Neutrophil (primary cell): ENCODE results near the gene RFX3.

ENCODE experiments used
- H3K27ac ChIP-seq: fragments of 200-600 bp; sonication (generic); 2 replicates; pipeline ENCODE4 v1.5.1; 2016; ENCODE audit warnings: mild to moderate bottlenecking, moderate library complexity
- H3K27me3 ChIP-seq: fragments of 200-600 bp; sonication (generic); 2 replicates; pipeline ENCODE4 v1.6.0; 2016; ENCODE audit warnings: mild to moderate bottlenecking
- H3K36me3 ChIP-seq: fragments of 200-600 bp; sonication (generic); 2 replicates; pipeline ENCODE4 v1.5.1; 2017
- H3K4me1 ChIP-seq, 2 experiments: fragments of 200-600 bp in 1 of 2; sonication (generic) in 1 of 2; 1 replicate in 1 of 2; 2 replicates in 1 of 2; pipeline versions ENCODE4 v1.5.1 to v1.6.1; 2013 to 2016; ENCODE audit warnings: low read depth in 1 of 2, low read length in 1 of 2, mild to moderate bottlenecking in 1 of 2, moderate library complexity in 1 of 2; ENCODE audit not compliant: control insufficient read depth in 1 of 2, insufficient read depth in 1 of 2
- H3K4me3 ChIP-seq, 2 experiments: fragments of 200-600 bp in 1 of 2; sonication (generic) in 1 of 2; 1 replicate in 1 of 2; 2 replicates in 1 of 2; pipeline ENCODE4 v1.5.1; 2013 to 2016; ENCODE audit warnings: low read depth in 1 of 2, low read length in 1 of 2, mild to moderate bottlenecking in 1 of 2, moderate library complexity in 1 of 2
- H3K9me3 ChIP-seq: fragments of 200-600 bp; sonication (generic); 2 replicates; pipeline ENCODE4 v1.5.1; 2016
- TF ChIP-seq, protein P1 (sequence below): fragments of 200-600 bp; sonication (generic); IDR thresholded peaks from 2 replicates; pipeline ENCODE4 v1.5.1; 2016; ENCODE audit warnings: antibody characterized with exemption

RFX3 gene

GRCh38 chr9:3513265-3513818, 12.5 kb downstream of the RFX3 start:
- H3K27me3 ChIP-seq, result no peaks in the 10 kb centered on the region
- no peaks in the 10 kb centered on the region for H3K9me3 ChIP-seq
- no peaks in the 10 kb centered on the region for H3K36me3 ChIP-seq
- TF ChIP-seq, protein P1, sequence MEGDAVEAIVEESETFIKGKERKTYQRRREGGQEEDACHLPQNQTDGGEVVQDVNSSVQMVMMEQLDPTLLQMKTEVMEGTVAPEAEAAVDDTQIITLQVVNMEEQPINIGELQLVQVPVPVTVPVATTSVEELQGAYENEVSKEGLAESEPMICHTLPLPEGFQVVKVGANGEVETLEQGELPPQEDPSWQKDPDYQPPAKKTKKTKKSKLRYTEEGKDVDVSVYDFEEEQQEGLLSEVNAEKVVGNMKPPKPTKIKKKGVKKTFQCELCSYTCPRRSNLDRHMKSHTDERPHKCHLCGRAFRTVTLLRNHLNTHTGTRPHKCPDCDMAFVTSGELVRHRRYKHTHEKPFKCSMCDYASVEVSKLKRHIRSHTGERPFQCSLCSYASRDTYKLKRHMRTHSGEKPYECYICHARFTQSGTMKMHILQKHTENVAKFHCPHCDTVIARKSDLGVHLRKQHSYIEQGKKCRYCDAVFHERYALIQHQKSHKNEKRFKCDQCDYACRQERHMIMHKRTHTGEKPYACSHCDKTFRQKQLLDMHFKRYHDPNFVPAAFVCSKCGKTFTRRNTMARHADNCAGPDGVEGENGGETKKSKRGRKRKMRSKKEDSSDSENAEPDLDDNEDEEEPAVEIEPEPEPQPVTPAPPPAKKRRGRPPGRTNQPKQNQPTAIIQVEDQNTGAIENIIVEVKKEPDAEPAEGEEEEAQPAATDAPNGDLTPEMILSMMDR, result no peak
- H3K27ac ChIP-seq, result peak overlapping the region; percentile 14
- H3K4me1 ChIP-seq, result peaks cover 28 to 35% of the 10 kb centered on the region in 2 experiments
- H3K4me3 ChIP-seq, result peak overlapping the region in 1 of 2 experiments; percentile 13

GRCh38 chr9:3511551-3511950, 14.2 kb downstream of the RFX3 start:
- H3K4me3 ChIP-seq, result peak overlapping the region in 1 of 2 experiments; percentile 17
- no peaks in the 10 kb centered on the region for H3K9me3 ChIP-seq
- no peaks in the 10 kb centered on the region for H3K27me3 ChIP-seq
- peaks cover 40 to 47% of the 10 kb centered on the region in 2 experiments for H3K4me1 ChIP-seq
- H3K27ac ChIP-seq, result peak overlapping the region; percentile 75
- TF ChIP-seq, protein P1, result no peak
- no peaks in the 10 kb centered on the region for H3K36me3 ChIP-seq

GRCh38 chr9:3510796-3511195, 15.0 kb downstream of the RFX3 start:
- TF ChIP-seq, protein P1, result no peak
- Histone ChIP-seq H3K36me3 (no peaks in the 10 kb centered on the region), H3K27ac (peak overlapping the region; percentile 75), H3K27me3 (no peaks in the 10 kb centered on the region), H3K9me3 (no peaks in the 10 kb centered on the region), H3K4me1 (peaks cover 40 to 47% of the 10 kb centered on the region in 2 experiments), H3K4me3 (no peak overlapping the region)

DNA sequence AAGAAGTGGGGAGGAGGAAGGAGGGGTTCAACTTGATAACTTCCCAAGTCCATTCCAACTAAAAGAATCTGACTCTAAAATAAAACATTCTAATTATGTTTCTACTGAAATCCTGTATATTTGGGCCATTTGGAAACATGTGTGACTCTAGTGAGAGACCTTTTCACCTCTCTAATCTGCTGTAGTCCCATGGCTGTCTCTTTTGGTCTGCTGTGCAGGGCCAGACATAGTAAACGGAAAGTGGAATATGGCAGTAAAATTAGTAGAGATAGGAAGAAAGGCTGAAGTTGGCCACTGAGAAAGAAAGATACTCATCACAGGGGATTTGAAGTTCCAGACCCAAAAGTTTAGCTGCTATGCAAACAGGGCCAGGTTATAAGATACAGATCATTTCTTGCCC, 15.9 kb downstream of the RFX3 start:
- Histone ChIP-seq H3K27ac (no peak overlapping the region), H3K4me3 (no peak overlapping the region), H3K9me3 (no peaks in the 10 kb centered on the region), H3K36me3 (no peaks in the 10 kb centered on the region), H3K27me3 (no peaks in the 10 kb centered on the region), H3K4me1 (peaks cover 40 to 47% of the 10 kb centered on the region in 2 experiments)
- TF ChIP-seq, protein P1, result no peak

- no peaks in the 10 kb centered on the region for H3K36me3 ChIP-seq
- H3K9me3 ChIP-seq, result no peaks in the 10 kb centered on the region
- peak overlapping the region; percentile 77 for H3K27ac ChIP-seq
- H3K4me1 ChIP-seq, result peaks cover 39 to 44% of the 10 kb centered on the region in 2 experiments
- TF ChIP-seq, protein P1, result no peak
- H3K27me3 ChIP-seq, result no peaks in the 10 kb centered on the region
- H3K4me3 ChIP-seq, result peak overlapping the region; percentile 12 to 38
These were observed 17.1 kb downstream of the RFX3 start for GRCh38 chr9:3508521-3509291.
